Neural progenitor cell (in vitro differentiated cells): Measurements from ENCODE around the gene PTPRR. TPM values are rescaled to one million over a fixed set of nuclear protein-coding genes. Genes with fewer than 3 reads are reported as not detected.

Source experiments
- DNase-seq: peaks from one replicate; pipeline ENCODE4 v3.0.0-alpha.2; 2016; ENCODE audit warnings: low spot score
- H2AFZ ChIP-seq: fragments of 200-600 bp; sonication (generic); replicated peaks from 2 replicates; pipeline ENCODE4 v1.6.1; 2016; ENCODE audit warnings: antibody characterized with exemption
- H3F3A ChIP-seq: fragments of 200-600 bp; sonication (generic); 2 replicates; pipeline ENCODE4 v1.6.1; 2016; ENCODE audit warnings: antibody characterized with exemption, low read depth
- H3K27ac ChIP-seq: fragments of 200-600 bp; sonication (generic); 2 replicates; pipeline ENCODE4 v1.5.1; 2016; ENCODE audit warnings: mild to moderate bottlenecking
- H3K27me3 ChIP-seq: fragments of 200-600 bp; sonication (generic); 2 replicates; pipeline ENCODE4 v1.6.1; 2016; ENCODE audit warnings: mild to moderate bottlenecking, moderate library complexity
- H3K36me3 ChIP-seq: fragments of 200-600 bp; sonication (generic); 2 replicates; pipeline ENCODE4 v1.5.1; 2016
- H3K4me1 ChIP-seq: fragments of 200-600 bp; sonication (generic); 2 replicates; pipeline ENCODE4 v1.6.1; 2016; ENCODE audit warnings: mixed run types
- H3K4me2 ChIP-seq: fragments of 200-600 bp; sonication (generic); 2 replicates; pipeline ENCODE4 v1.6.1; 2016
- H3K4me3 ChIP-seq: fragments of 200-600 bp; sonication (generic); 2 replicates; pipeline ENCODE4 v1.5.1; 2016
- H3K79me2 ChIP-seq: fragments of 200-600 bp; sonication (generic); 2 replicates; pipeline ENCODE4 v1.6.1; 2016; ENCODE audit warnings: low read depth
- H3K9ac ChIP-seq: fragments of 200-600 bp; sonication (generic); 2 replicates; pipeline ENCODE4 v1.6.1; 2016
- H3K9me3 ChIP-seq: fragments of 200-600 bp; sonication (generic); 2 replicates; pipeline ENCODE4 v1.5.1; 2016; ENCODE audit warnings: low read depth
- H4K20me1 ChIP-seq: fragments of 200-600 bp; sonication (generic); 2 replicates; pipeline ENCODE4 v1.6.1; 2016; ENCODE audit warnings: low read depth
- H3K27ac Mint-ChIP-seq: 3 replicates; pipeline ENCODE4 v1.8.0; 2021; ENCODE audit warnings: mixed read lengths
- H3K27me3 Mint-ChIP-seq: 2 replicates; pipeline ENCODE4 v1.8.0; 2022; ENCODE audit warnings: low read depth, mild to moderate bottlenecking, inconsistent platforms, moderate library complexity, mixed read lengths; ENCODE audit not compliant: insufficient read depth
- H3K36me3 Mint-ChIP-seq: 3 replicates; pipeline ENCODE4 v1.8.0; 2021; ENCODE audit warnings: mixed read lengths
- H3K4me1 Mint-ChIP-seq: 3 replicates; pipeline ENCODE4 v1.8.0; 2021; ENCODE audit warnings: mixed read lengths
- H3K4me3 Mint-ChIP-seq: 3 replicates; pipeline ENCODE4 v1.8.0; 2021; ENCODE audit warnings: mild to moderate bottlenecking, moderate library complexity, mixed read lengths
- H3K9me3 Mint-ChIP-seq: 3 replicates; pipeline ENCODE4 v1.8.0; 2020; ENCODE audit warnings: mixed read lengths
- CTCF ChIP-seq: fragments of 200-600 bp; sonication (generic); IDR thresholded peaks from 2 replicates; pipeline ENCODE4 v1.5.1; 2017; ENCODE audit warnings: antibody characterized with exemption, mild to moderate bottlenecking
- EZH2 ChIP-seq: fragments of 200-600 bp; sonication (generic); IDR thresholded peaks from 2 replicates; pipeline ENCODE4 v1.6.1; 2017; ENCODE audit warnings: antibody characterized with exemption, mild to moderate bottlenecking, moderate library complexity
- EZH2phosphoT487 ChIP-seq: fragments of 200-600 bp; sonication (generic); IDR thresholded peaks from 2 replicates; pipeline ENCODE4 v1.6.1; 2017; ENCODE audit warnings: antibody characterized with exemption
- total RNA-seq: library from RNA; depleted of rRNA; stranded (reverse); fragments of >200 nt; gene quantifications from 2 replicates; pipeline ENCODE4 v1.2.3, GENCODE V29; 2015; ENCODE audit warnings: low replicate concordance

PTPRR gene
- total RNA-seq, 1 donor from 2014 or later = not detected

GRCh38 chr12:70948976-70949336 lies 28.4 kb upstream of the PTPRR start:
- Mint-ChIP-seq H3K36me3 (no peaks in the 10 kb centered on the region), H3K9me3 (no peaks in the 10 kb centered on the region), H3K27ac (no peak overlapping the region), H3K4me1 (peaks cover 7% of the 10 kb centered on the region), H3K27me3 (peaks cover 4% of the 10 kb centered on the region), H3K4me3 (no peak overlapping the region)
- Histone ChIP-seq H3K27ac (no peak overlapping the region), H3K9ac (no peak overlapping the region), H3K4me2 (no peak overlapping the region), H4K20me1 (no peaks in the 10 kb centered on the region), H3K36me3 (no peaks in the 10 kb centered on the region), H3K9me3 (no peaks in the 10 kb centered on the region), H3F3A (no peaks in the 10 kb centered on the region), H3K79me2 (no peaks in the 10 kb centered on the region), H3K4me3 (no peak overlapping the region), H3K4me1 (no peaks in the 10 kb centered on the region), H3K27me3 (no peaks in the 10 kb centered on the region), H2AFZ (peak overlapping the region; percentile 12)
- TF ChIP-seq EZH2 (no peak), EZH2phosphoT487 (no peak), CTCF (no peak)
- no peak for DNase-seq

GRCh38 chr12:70948236-70948975 lies 27.9 kb upstream of the PTPRR start:
- H3K4me2 ChIP-seq = no peak overlapping the region
- no peak overlapping the region for H3K9ac ChIP-seq
- TF ChIP-seq CTCF = no peak
- no peaks in the 10 kb centered on the region for H3K27me3 ChIP-seq
- Mint-ChIP-seq H3K4me3 (no peak overlapping the region), H3K27me3 (peaks cover 4% of the 10 kb centered on the region), H3K36me3 (no peaks in the 10 kb centered on the region), H3K27ac (no peak overlapping the region), H3K4me1 (peaks cover 7% of the 10 kb centered on the region), H3K9me3 (no peaks in the 10 kb centered on the region)
- H4K20me1 ChIP-seq = no peaks in the 10 kb centered on the region
- peak overlapping the region; percentile 12 for H2AFZ ChIP-seq
- DNase-seq = no peak
- no peaks in the 10 kb centered on the region for H3K36me3 ChIP-seq
- H3K27ac ChIP-seq = no peak overlapping the region
- no peaks in the 10 kb centered on the region for H3K79me2 ChIP-seq
- H3K4me1 ChIP-seq = no peaks in the 10 kb centered on the region
- no peaks in the 10 kb centered on the region for H3F3A ChIP-seq
- H3K4me3 ChIP-seq = no peak overlapping the region
- no peaks in the 10 kb centered on the region for H3K9me3 ChIP-seq

GRCh38 chr12:70936203-70936813 lies 15.8 kb upstream of the PTPRR start:
- Histone ChIP-seq H3K27me3 (peaks cover 21% of the 10 kb centered on the region), H2AFZ (no peak overlapping the region), H3K9ac (no peak overlapping the region), H3K4me3 (no peak overlapping the region), H3K9me3 (no peaks in the 10 kb centered on the region), H3K79me2 (no peaks in the 10 kb centered on the region), H3K27ac (no peak overlapping the region), H3K36me3 (no peaks in the 10 kb centered on the region), H4K20me1 (no peaks in the 10 kb centered on the region), H3F3A (no peaks in the 10 kb centered on the region), H3K4me2 (no peak overlapping the region), H3K4me1 (no peaks in the 10 kb centered on the region)
- H3K9me3 Mint-ChIP-seq = no peaks in the 10 kb centered on the region
- TF ChIP-seq EZH2phosphoT487 (no peak), EZH2 (no peak), CTCF (no peak)
- peaks cover 14% of the 10 kb centered on the region for H3K4me1 Mint-ChIP-seq
- H3K36me3 Mint-ChIP-seq = peaks cover 1% of the 10 kb centered on the region
- no peak overlapping the region for H3K4me3 Mint-ChIP-seq
- no peak for DNase-seq
- H3K27ac Mint-ChIP-seq = no peak overlapping the region
- H3K27me3 Mint-ChIP-seq = no peaks in the 10 kb centered on the region
